ENCODE data around the gene TBC1D3K.
"Not testable (repeated sequence)": the region's sequence is repeated elsewhere in the genome, so short reads cannot be mapped to it uniquely, and the experiment has no call there.

- TF ChIP-seq CTCF (IDR thresholded peaks at IDR 0.05; ENCODE audit: extremely low read depth in 1 of 2, insufficient read depth in 1 of 2, low read depth in 1 of 2, low read length in 2 of 2); EZH2 (IDR thresholded peaks at IDR 0.05; ENCODE audit: borderline replicate concordance, low read depth, low read length, severe bottlenecking); POLR2A (IDR thresholded peaks at IDR 0.05; ENCODE audit: low read depth, low read length); MYC (IDR thresholded peaks at IDR 0.05; ENCODE audit: low read depth, low read length); POLR2AphosphoS5 (IDR thresholded peaks at IDR 0.05; ENCODE audit: insufficient read depth, low read depth, low read length); GATA2 (IDR thresholded peaks at IDR 0.05; ENCODE audit: insufficient read depth, insufficient read length, low read depth, low read length): not testable (repeated sequence)
These were observed at the start of gene TBC1D3K for GRCh38 chr17:37924115-37924514.
